H1 (cell line): ENCODE results near the gene PRICKLE2. TPM values are rescaled to one million over a fixed set of nuclear protein-coding genes. Genes with fewer than 3 reads are reported as not detected.

Source experiments
- CHD7 ChIP-seq: fragments of 300-600 bp; sonication (generic); IDR thresholded peaks from 2 replicates; pipeline ENCODE4 v1.7.1; 2012; ENCODE audit warnings: low read length, moderate library complexity, mild to moderate bottlenecking, inconsistent platforms; ENCODE audit not compliant: insufficient replicate concordance
- POLR2AphosphoS5 ChIP-seq: IDR thresholded peaks from 2 replicates; pipeline ENCODE4 v1.6.1; 2011; ENCODE audit warnings: low read depth, low read length
- TBP ChIP-seq: IDR thresholded peaks from 2 replicates; pipeline ENCODE4 v1.6.1; 2011; ENCODE audit warnings: low read depth, low read length, improper control_type of control experiment
- polyA plus RNA-seq, 7 experiments: library from polyadenylated mRNA; depleted of rRNA in 3 of 7; stranded (reverse) in 5 of 7; unstranded in 2 of 7; fragments of >200 nt in 5 of 7; fragments of 200-250 nt in 2 of 7; gene quantifications; 1 replicate in 5 of 7; 2 replicates in 1 of 7; 4 replicates in 1 of 7; pipeline versions ENCODE4 v1.2.1 to v1.2.3, GENCODE V29; 2011 to 2013; ENCODE audit warnings: missing spikeins in 2 of 7, mixed read lengths in 2 of 7
- total RNA-seq: library from RNA; stranded (reverse); fragmentation: NEBNext Ultra II Directional; extraction: Animal tissue kit (Norgen Biotek cat#: 25700); gene quantifications from 2 replicates; pipeline ENCODE4 v1.2.1, GENCODE V29; 2021

The PRICKLE2 gene
- total and polyA plus RNA-seq, 2 of the 8 experiments (the other 6 are each of a cell fraction or from before 2014, with no cell fraction given) = 2.9 to 8.0 TPM

- no peak for TF ChIP-seq CHD7
- no peak for TF ChIP-seq POLR2AphosphoS5
- TF ChIP-seq TBP = no peak
Measured at GRCh38 chr3:64203216-64203615, 22.1 kb downstream of the PRICKLE2 start (continued).
